Osteoblast (primary cell): ENCODE measurements around the gene HSPB9. TPM values are rescaled to one million over a fixed set of nuclear protein-coding genes. Genes with fewer than 3 reads are reported as not detected.

Experiments used
- DNase-seq: peaks from one replicate; pipeline ENCODE4 v3.0.0; 2011; ENCODE audit warnings: low spot score, mixed read lengths; ENCODE audit not compliant: insufficient read length; ENCODE audit errors: missing footprints
- H2AFZ ChIP-seq: 2 replicates; pipeline ENCODE4 v1.6.0; 2011; ENCODE audit warnings: mild to moderate bottlenecking, low read length
- H3K27ac ChIP-seq: 2 replicates; pipeline ENCODE4 v1.5.1; 2011; ENCODE audit warnings: mild to moderate bottlenecking, low read depth, low read length, moderate library complexity
- H3K27me3 ChIP-seq: 2 replicates; pipeline ENCODE4 v1.6.0; 2012; ENCODE audit warnings: mild to moderate bottlenecking, control low read depth, inconsistent platforms, low read length, moderate library complexity; ENCODE audit not compliant: insufficient read depth
- H3K36me3 ChIP-seq: 2 replicates; pipeline ENCODE4 v1.5.1; 2011; ENCODE audit warnings: mild to moderate bottlenecking, low read length, control low read depth, moderate library complexity; ENCODE audit not compliant: insufficient read depth
- H3K4me1 ChIP-seq: 2 replicates; pipeline ENCODE4 v1.5.1; 2011; ENCODE audit warnings: mild to moderate bottlenecking, low read length, control low read depth, moderate library complexity; ENCODE audit not compliant: insufficient read depth
- H3K4me2 ChIP-seq: 2 replicates; pipeline ENCODE4 v1.6.0; 2011; ENCODE audit warnings: mild to moderate bottlenecking, low read length; ENCODE audit not compliant: insufficient read depth
- H3K4me3 ChIP-seq: fragments of 200-600 bp; sonication (generic); 3 replicates; pipeline ENCODE4 v1.5.1; 2012; ENCODE audit warnings: mild to moderate bottlenecking, low read length, inconsistent platforms; ENCODE audit not compliant: insufficient read depth
- H3K79me2 ChIP-seq: 2 replicates; pipeline ENCODE4 v1.6.0; 2012; ENCODE audit warnings: mild to moderate bottlenecking, low read length, control low read depth, inconsistent platforms; ENCODE audit not compliant: insufficient read depth
- H3K9me3 ChIP-seq: 2 replicates; pipeline ENCODE4 v1.5.1; 2011; ENCODE audit warnings: low read depth, low read length, control low read depth
- H4K20me1 ChIP-seq: 2 replicates; pipeline ENCODE4 v1.6.0; 2012; ENCODE audit warnings: mild to moderate bottlenecking, low read length, control low read depth; ENCODE audit not compliant: insufficient read depth
- CTCF ChIP-seq: IDR thresholded peaks from 2 replicates; pipeline ENCODE4 v1.5.1; 2011; ENCODE audit warnings: mild to moderate bottlenecking, low read depth, low read length, moderate library complexity; ENCODE audit errors: extremely low read depth
- total RNA-seq: library from RNA; depleted of rRNA; stranded (reverse); fragments of >200 nt; gene quantifications from 2 replicates; pipeline ENCODE4 v1.2.3, GENCODE V29; 2012

Gene HSPB9
- total RNA-seq, 1 donor = not detected

- Histone ChIP-seq H3K4me1 (no peaks in the 10 kb centered on the region), H3K4me3 (no peak overlapping the region), H3K27me3 (peaks cover 10% of the 10 kb centered on the region), H3K79me2 (no peaks in the 10 kb centered on the region), H4K20me1 (no peaks in the 10 kb centered on the region), H3K36me3 (no peaks in the 10 kb centered on the region), H2AFZ (no peak overlapping the region), H3K4me2 (no peak overlapping the region), H3K27ac (no peak overlapping the region), H3K9me3 (no peaks in the 10 kb centered on the region)
- DNase-seq = peak; percentile 69
- TF ChIP-seq CTCF = no peak
These were observed 45.2 kb downstream of the HSPB9 start for GRCh38 chr17:42167807-42168206.

DNA sequence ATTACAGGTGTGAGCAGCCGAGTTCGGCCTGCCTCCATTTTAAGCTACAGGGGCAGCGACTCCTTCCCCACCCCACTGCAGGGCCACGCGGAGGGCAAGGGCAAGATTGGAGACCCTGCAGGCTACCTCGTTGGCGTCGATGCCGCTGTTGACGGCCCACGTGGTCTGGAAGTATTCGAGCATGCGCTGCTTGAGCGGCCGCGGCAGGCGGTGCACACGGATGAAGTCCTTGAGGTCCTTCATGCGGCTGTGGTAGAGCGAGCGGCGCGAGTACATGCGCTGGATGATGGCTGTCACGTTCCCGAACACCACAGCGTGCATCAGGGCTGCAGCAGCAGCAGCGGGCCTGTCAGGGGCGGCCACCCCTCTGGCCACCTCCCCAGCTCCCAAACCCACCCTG, 46.7 kb downstream of the HSPB9 start:
- TF ChIP-seq CTCF = no peak
- peak; percentile 8 for DNase-seq
- no peak overlapping the region for H3K4me3 ChIP-seq

DNA sequence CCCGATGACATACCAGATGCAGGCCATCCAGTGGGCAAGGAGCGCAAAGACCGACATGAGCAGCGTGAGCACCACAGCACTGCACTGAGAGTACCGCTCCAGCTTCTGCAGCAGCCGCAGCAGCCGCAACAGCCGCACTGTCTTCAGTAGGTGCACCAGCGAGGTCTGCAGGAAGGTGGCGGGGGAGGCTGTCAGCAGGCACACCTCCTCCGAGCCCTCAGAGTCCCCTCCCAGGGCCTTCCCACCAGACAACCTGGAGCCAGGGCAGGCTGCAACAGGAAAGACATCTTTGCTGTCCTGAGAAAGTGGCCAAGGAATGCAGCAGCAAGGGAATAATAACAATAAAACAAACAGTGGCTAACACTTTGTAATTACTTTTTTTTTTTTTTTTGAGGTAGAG, 49.2 kb downstream of the HSPB9 start:
- Histone ChIP-seq H3K4me1 (no peaks in the 10 kb centered on the region), H3K27ac (no peak overlapping the region), H2AFZ (no peak overlapping the region), H4K20me1 (no peaks in the 10 kb centered on the region), H3K36me3 (no peaks in the 10 kb centered on the region), H3K27me3 (peaks cover 24% of the 10 kb centered on the region), H3K4me2 (no peak overlapping the region), H3K9me3 (no peaks in the 10 kb centered on the region), H3K4me3 (no peak overlapping the region), H3K79me2 (no peaks in the 10 kb centered on the region)
- no peak for TF ChIP-seq CTCF
- DNase-seq = peak; percentile 72

More for the DNA sequence above, 46.7 kb downstream of the HSPB9 start:
- Histone ChIP-seq H3K27me3 (peaks cover 16% of the 10 kb centered on the region), H3K36me3 (no peaks in the 10 kb centered on the region), H3K27ac (no peak overlapping the region), H3K9me3 (no peaks in the 10 kb centered on the region), H2AFZ (no peak overlapping the region), H4K20me1 (no peaks in the 10 kb centered on the region), H3K4me2 (no peak overlapping the region), H3K4me1 (no peaks in the 10 kb centered on the region), H3K79me2 (no peaks in the 10 kb centered on the region)

Other genes with a start within 250 kb of the HSPB9 start
- 271 and 273 TPM in 2 replicates for gene ACLY, start 203.9 kb upstream of the HSPB9 start, total RNA-seq
- 1.1 and 1.5 TPM in 2 replicates for gene ODAD4, start 192.2 kb upstream of the HSPB9 start, total RNA-seq
- 87.6 and 96.4 TPM in 2 replicates for gene CNP, start 156.0 kb upstream of the HSPB9 start, total RNA-seq
- gene DNAJC7, start 105.4 kb upstream of the HSPB9 start, total RNA-seq = 75.3 and 76.3 TPM in 2 replicates
- 38.0 and 39.1 TPM in 2 replicates for gene NKIRAS2, start 102.7 kb upstream of the HSPB9 start, total RNA-seq
- gene C17orf113, start 72.2 kb upstream of the HSPB9 start, total RNA-seq = under 0.01 and 0.29 TPM in 2 replicates
- not detected in 2 replicates for gene ZNF385C, start 24.3 kb upstream of the HSPB9 start, total RNA-seq
- gene DHX58, start 10.1 kb upstream of the HSPB9 start, total RNA-seq = 18.5 and 23.0 TPM in 2 replicates
- gene KAT2A, start 1.4 kb upstream of the HSPB9 start, total RNA-seq = 8.3 and 9.0 TPM in 2 replicates
- gene RAB5C, start 32.2 kb downstream of the HSPB9 start, total RNA-seq = 80.0 and 90.5 TPM in 2 replicates
- not detected in 2 replicates for gene KCNH4, start 58.3 kb downstream of the HSPB9 start, total RNA-seq
- not detected in 2 replicates for gene HCRT, start 62.6 kb downstream of the HSPB9 start, total RNA-seq
- 26.8 and 31.8 TPM in 2 replicates for gene GHDC, start 71.7 kb downstream of the HSPB9 start, total RNA-seq
- gene STAT5B, start 153.6 kb downstream of the HSPB9 start, total RNA-seq = 22.8 and 23.6 TPM in 2 replicates
- 35.5 and 38.6 TPM in 2 replicates for gene STAT5A, start 165.7 kb downstream of the HSPB9 start, total RNA-seq